Endodermal cell (in vitro differentiated cells): Measurements from ENCODE around the gene STX8. TPM values are rescaled to one million over a fixed set of nuclear protein-coding genes. Genes with fewer than 3 reads are reported as not detected.

ENCODE experiments used
- DNase-seq: peaks from one replicate; pipeline ENCODE4 v3.0.0-alpha.2; 2017
- H3K27ac ChIP-seq: 2 replicates; pipeline ENCODE4 v1.5.1; 2013; ENCODE audit warnings: mild to moderate bottlenecking, low read depth, low read length, moderate library complexity
- H3K27me3 ChIP-seq: 2 replicates; pipeline ENCODE4 v1.6.1; 2013; ENCODE audit warnings: mild to moderate bottlenecking, low read length, moderate library complexity; ENCODE audit not compliant: insufficient read depth, control insufficient read depth, poor library complexity, severe bottlenecking
- H3K36me3 ChIP-seq: 2 replicates; pipeline ENCODE4 v1.7.0; 2013; ENCODE audit warnings: mild to moderate bottlenecking, low read length, moderate library complexity; ENCODE audit not compliant: control insufficient read depth, insufficient read depth
- H3K4me1 ChIP-seq: one replicate; pipeline ENCODE4 v1.7.0; 2013; ENCODE audit warnings: low read length; ENCODE audit not compliant: control insufficient read depth, insufficient read depth
- H3K4me3 ChIP-seq: 2 replicates; pipeline ENCODE4 v1.5.1; 2013; ENCODE audit warnings: mild to moderate bottlenecking, low read length, moderate library complexity
- H3K9ac ChIP-seq: 2 replicates; pipeline ENCODE4 v1.6.1; 2013; ENCODE audit warnings: mild to moderate bottlenecking, low read length, moderate library complexity; ENCODE audit not compliant: poor library complexity, severe bottlenecking; ENCODE audit errors: extremely low read depth
- H3K9me3 ChIP-seq: 2 replicates; pipeline ENCODE4 v1.6.1; 2013; ENCODE audit warnings: mild to moderate bottlenecking, low read length, moderate library complexity; ENCODE audit not compliant: control insufficient read depth
- H3K27ac Mint-ChIP-seq: 2 replicates; pipeline ENCODE4 v1.8.0; 2020; ENCODE audit warnings: mixed read lengths
- H3K27me3 Mint-ChIP-seq: 2 replicates; pipeline ENCODE4 v1.8.0; 2021; ENCODE audit warnings: mild to moderate bottlenecking, mixed read lengths; ENCODE audit not compliant: insufficient read depth
- H3K36me3 Mint-ChIP-seq: 2 replicates; pipeline ENCODE4 v1.8.0; 2020; ENCODE audit warnings: low read depth, mixed read lengths
- H3K4me1 Mint-ChIP-seq: 2 replicates; pipeline ENCODE4 v1.8.0; 2020; ENCODE audit warnings: mixed read lengths
- H3K4me3 Mint-ChIP-seq: 2 replicates; pipeline ENCODE4 v1.8.0; 2020; ENCODE audit warnings: mild to moderate bottlenecking, moderate library complexity, mixed read lengths
- H3K9me3 Mint-ChIP-seq: 2 replicates; pipeline ENCODE4 v1.8.0; 2020; ENCODE audit warnings: mild to moderate bottlenecking, mixed read lengths
- CTCF ChIP-seq: fragments of 200-600 bp; sonication (generic); conservative IDR thresholded peaks from 2 replicates; pipeline ENCODE4 v1.5.0; 2021; ENCODE audit warnings: antibody characterized with exemption, mild to moderate bottlenecking
- WGBS, 2 experiments: methylation state at CpG; one replicate each; pipeline versions ENCODE4 v1.1.5 to v1.1.7; 2013; ENCODE audit warnings: missing lambda C conversion rate in 2 of 2, mixed read lengths in 1 of 2; ENCODE audit not compliant: insufficient coverage in 1 of 2, insufficient read length in 1 of 2; 5-methylcytosine and 5-hydroxymethylcytosine counted together
- total RNA-seq, 2 donors: library from RNA; stranded (reverse); fragmentation: NEBNext Ultra II Directional in 1 of 2; extraction: Animal tissue kit (Norgen Biotek cat#: 25700) in 1 of 2; gene quantifications; 2 replicates in 1 of 2; 3 replicates in 1 of 2; pipeline ENCODE4 v1.2.1, GENCODE V29; 2021

Gene STX8
- total RNA-seq, 2 donors from 2014 or later, result 82.5 to 98.2 TPM

DNA sequence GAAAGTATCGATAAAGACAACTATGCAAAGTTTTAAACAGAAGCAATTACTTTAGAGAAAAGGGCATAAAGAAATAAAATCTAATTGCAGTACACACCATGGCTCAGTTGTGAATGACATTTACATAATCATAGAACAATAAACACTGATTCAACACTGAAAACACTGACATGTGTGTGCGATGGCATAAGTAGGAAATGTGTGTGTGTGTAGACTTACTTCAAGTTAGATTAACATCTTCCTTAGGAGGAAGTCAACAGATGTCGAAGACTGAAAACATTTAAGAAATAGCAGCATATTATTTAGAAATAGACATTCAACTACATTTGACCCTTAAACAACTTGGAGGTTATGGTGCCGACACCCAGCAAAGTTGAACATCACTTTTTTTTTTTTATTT, 172.4 kb downstream of the STX8 start:
- H3K27ac Mint-ChIP-seq, result no peak overlapping the region
- Histone ChIP-seq H3K4me1 (no peaks in the 10 kb centered on the region), H3K27ac (no peak overlapping the region), H3K9me3 (no peaks in the 10 kb centered on the region), H3K36me3 (no peaks in the 10 kb centered on the region), H3K27me3 (no peaks in the 10 kb centered on the region), H3K4me3 (no peak overlapping the region), H3K9ac (no peak overlapping the region)
- H3K36me3 Mint-ChIP-seq, result peaks cover 15% of the 10 kb centered on the region
- no peak for TF ChIP-seq CTCF
- no peak for DNase-seq
- H3K9me3 Mint-ChIP-seq, result peaks cover 10% of the 10 kb centered on the region
- no peaks in the 10 kb centered on the region for H3K27me3 Mint-ChIP-seq
- H3K4me3 Mint-ChIP-seq, result no peak overlapping the region
- 92% methylated on average over 3 of the region's 4 CpGs; no CpG with 5 or more reads in 1 of the 2 experiments for WGBS, 2 experiments
- peaks cover 8% of the 10 kb centered on the region for H3K4me1 Mint-ChIP-seq

GRCh38 chr17:9402590-9403199, 172.9 kb downstream of the STX8 start:
- H3K9me3 Mint-ChIP-seq, result peaks cover 10% of the 10 kb centered on the region
- Histone ChIP-seq H3K4me1 (no peaks in the 10 kb centered on the region), H3K4me3 (no peak overlapping the region), H3K27me3 (no peaks in the 10 kb centered on the region), H3K9me3 (no peaks in the 10 kb centered on the region), H3K36me3 (no peaks in the 10 kb centered on the region), H3K27ac (no peak overlapping the region), H3K9ac (no peak overlapping the region)
- peak; percentile 79 for TF ChIP-seq CTCF
- WGBS, 2 experiments, result 85 to 94% methylated on average over 4 to 8 of the region's 9 CpGs
- H3K27ac Mint-ChIP-seq, result no peak overlapping the region
- H3K4me1 Mint-ChIP-seq, result peaks cover 8% of the 10 kb centered on the region
- H3K4me3 Mint-ChIP-seq, result no peak overlapping the region
- H3K27me3 Mint-ChIP-seq, result no peaks in the 10 kb centered on the region
- peaks cover 16% of the 10 kb centered on the region for H3K36me3 Mint-ChIP-seq
- peak; percentile 90 for DNase-seq

DNA sequence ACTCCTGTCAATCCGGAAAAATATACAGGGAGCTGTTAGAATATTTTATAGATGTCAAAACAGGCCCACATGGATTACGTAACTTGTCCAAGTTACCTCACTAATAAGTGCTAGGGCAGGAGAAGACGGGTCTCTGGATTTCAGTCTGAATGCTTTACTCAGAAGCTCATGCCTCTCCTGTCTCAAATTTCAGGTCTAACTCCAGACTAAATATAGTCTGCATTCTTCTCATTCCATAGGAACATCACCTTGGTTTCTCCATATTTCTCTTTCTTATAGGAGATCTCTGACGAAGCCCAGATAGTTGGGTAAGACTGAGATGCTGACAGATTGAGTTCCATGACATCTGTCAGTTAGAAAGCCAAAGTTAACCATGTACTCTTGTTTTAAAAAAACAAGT, 174.2 kb downstream of the STX8 start:
- Mint-ChIP-seq H3K27ac (no peak overlapping the region), H3K27me3 (no peaks in the 10 kb centered on the region), H3K4me1 (peaks cover 2% of the 10 kb centered on the region), H3K4me3 (no peak overlapping the region), H3K9me3 (peaks cover 10% of the 10 kb centered on the region), H3K36me3 (peaks cover 16% of the 10 kb centered on the region)
- H3K27me3 ChIP-seq, result no peaks in the 10 kb centered on the region
- no peaks in the 10 kb centered on the region for H3K36me3 ChIP-seq
- no peak overlapping the region for H3K4me3 ChIP-seq
- WGBS, 2 experiments, result 86 to 95% methylated on average over 3 to 4 of the region's 4 CpGs
- no peak overlapping the region for H3K27ac ChIP-seq
- no peak for DNase-seq
- H3K9me3 ChIP-seq, result no peaks in the 10 kb centered on the region
- H3K9ac ChIP-seq, result no peak overlapping the region
- TF ChIP-seq CTCF, result no peak
- H3K4me1 ChIP-seq, result no peaks in the 10 kb centered on the region
